NCI-H2107 (cell line): ENCODE data around the gene HECTD4.
"Not testable (repeated sequence)": the region's sequence is repeated elsewhere in the genome, so short reads cannot be mapped to it uniquely, and the experiment has no call there.

ENCODE experiments used
- DNase-seq: peaks from one replicate; lab custom pipeline; 2025; lab: John Stamatoyannopoulos, UW

The HECTD4 gene

GRCh38 chr12:112261559-112261958 lies 120.7 kb downstream of the HECTD4 start:
- DNase-seq = no peak

- no peak for DNase-seq
Measured at GRCh38 chr12:112258926-112259325, 123.3 kb downstream of the HECTD4 start.

DNA sequence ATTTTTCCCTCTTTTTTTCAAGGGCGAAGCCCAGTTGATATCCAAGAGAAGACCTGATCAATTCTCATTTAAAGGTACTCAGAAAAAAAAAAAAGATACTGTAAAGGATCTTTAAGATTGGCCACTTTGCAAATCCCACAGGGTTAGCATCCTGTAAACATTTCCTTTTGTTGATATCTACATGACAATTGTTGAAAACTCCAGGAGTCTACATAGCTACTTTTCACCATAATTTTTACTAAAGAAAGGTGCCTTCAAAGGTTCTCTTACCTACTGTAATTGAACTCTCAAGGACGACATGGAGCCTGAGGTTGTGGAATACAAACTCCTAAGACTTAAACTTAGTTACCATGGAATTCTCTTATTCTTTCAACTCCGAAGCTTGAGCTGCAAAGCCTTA lies 125.5 kb downstream of the HECTD4 start:
- DNase-seq = no peak

DNA sequence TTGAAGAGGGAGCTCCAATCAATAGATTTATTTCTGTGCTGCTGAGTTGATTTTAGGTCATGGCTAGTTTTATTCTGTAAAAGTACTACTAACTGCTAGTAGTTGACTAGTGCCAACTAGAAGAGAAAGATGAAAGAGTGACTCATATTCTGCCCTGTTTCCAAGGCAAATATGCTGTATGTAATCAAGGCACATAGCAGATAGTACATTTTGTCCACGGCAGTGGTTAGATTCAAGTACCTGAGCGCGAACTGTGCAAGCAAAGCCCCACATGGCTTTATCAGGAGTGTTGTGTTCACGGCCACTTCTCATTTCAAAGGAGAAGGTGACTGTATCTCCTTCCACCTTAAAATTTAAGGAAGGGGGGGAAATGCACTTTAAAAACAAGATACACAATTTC lies 130.0 kb downstream of the HECTD4 start:
- DNase-seq = no peak

DNA sequence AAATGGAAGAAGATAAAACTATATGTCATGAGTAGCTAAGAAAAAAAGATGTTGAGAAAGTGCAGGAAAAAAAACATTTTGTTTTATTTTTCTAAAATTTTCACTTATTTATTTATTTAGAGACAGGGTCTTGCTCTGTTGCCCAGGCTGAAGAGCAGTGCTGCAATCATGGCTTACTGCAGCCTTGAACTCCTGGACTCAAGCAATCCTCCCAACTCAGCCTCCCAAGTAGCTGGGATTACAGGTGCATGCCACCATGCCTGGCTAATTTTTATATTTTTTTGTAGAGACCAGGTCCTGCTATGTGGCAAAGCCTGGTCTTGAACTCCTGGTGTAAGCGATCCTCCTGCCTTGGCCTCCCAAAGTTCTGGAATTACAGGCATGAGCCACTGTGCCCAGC lies 137.3 kb downstream of the HECTD4 start:
- DNase-seq = not testable (repeated sequence)

GRCh38 chr12:112243255-112244110 lies 138.7 kb downstream of the HECTD4 start:
- no peak for DNase-seq

GRCh38 chr12:112241176-112241575 lies 141.1 kb downstream of the HECTD4 start:
- no peak for DNase-seq

DNA sequence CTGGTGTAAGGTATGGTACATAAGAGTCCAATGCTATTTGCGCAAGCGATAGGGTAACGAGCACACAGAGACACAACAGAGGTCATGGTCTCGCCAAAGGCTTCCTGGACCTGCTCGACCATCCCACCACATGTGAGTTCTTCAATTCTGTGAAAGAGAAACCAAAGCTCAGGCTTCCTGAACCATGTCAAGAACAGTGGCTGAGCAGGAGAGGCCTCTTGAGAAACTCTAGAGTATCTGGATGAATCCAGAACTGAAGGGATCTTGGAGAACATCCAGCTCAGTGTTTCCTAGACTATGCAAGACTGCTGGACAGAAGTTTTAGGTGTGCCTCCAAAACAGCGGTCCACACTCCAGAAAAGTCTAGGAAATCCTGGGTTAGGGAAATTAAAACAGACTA lies 142.3 kb downstream of the HECTD4 start:
- DNase-seq = no peak

DNA sequence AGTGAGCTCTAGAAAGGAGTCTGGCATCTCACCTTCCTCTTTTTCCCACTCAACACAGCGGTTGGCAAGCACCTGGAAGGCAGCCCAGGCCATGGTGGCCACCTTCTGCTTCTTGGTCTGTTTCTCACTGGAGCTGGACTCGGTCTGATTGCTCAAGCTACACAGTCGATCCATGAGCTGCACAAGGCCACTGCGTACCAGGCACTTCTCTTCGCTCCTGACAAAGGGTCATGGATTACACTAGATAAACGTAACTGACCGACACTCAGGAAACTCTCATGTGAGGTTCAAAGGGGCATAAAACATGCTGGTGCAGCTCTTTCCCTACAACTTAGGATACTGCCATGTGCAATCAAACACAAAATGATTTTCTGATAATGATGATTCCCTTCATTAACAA lies 143.2 kb downstream of the HECTD4 start:
- no peak for DNase-seq

DNA sequence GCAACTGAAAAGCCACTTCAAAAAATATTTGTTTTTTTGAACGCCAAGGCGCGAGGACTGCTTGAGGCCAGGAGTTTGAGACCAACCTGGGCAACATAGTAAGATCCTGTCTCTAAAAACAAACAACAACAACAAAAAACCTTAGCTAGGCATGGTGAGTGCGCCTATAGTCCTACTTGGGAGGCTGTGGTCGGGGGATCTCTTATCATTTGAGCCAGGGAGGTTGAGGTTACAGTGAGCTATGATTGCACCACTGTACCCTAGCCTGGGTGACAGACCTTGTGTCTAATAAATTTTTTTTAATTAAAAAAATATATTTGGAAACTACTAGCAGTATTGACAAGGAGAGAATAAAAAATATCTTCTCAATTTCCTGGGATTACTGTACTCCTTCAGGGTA lies 143.8 kb downstream of the HECTD4 start:
- no peak for DNase-seq

- DNase-seq = no peak
Measured at GRCh38 chr12:112236786-112237185, 145.4 kb downstream of the HECTD4 start.

DNA sequence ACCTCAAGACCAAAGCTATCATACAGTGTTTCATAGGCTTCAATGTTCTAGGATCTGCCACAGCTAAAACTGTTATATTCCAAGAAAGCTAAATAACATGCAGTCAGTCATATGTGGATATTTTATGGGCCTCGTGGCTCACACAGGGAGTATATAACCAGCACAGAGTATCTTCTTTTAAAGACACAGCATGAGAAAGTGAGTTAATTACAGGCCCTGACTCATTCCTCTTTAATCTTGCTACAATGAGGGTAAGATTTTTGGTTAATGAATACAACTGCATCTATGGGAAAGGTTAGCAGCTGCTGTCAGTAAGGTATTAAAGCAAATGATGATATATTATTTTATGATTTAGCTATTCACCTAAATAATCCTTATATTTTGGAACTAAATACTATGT lies 145.8 kb downstream of the HECTD4 start:
- DNase-seq = no peak

DNA sequence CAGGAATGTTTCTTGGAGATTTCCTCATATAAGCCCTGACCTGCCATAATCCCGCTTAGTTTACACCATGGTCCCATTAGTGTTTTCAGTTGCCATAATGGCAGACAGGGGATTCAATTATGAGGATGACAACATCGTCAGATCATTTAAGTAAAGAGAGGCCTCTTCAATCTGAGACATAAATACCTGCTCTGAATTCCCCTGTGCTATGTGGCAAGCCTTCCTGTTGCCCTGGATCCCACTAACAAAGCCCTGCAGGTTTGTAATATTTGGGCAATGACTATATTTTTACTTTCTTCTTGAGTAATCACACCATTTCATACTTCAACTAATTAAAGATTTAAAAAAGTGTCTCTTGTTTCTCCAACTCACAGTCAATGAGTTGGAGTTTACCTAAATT lies 147.9 kb downstream of the HECTD4 start:
- DNase-seq = no peak

DNA sequence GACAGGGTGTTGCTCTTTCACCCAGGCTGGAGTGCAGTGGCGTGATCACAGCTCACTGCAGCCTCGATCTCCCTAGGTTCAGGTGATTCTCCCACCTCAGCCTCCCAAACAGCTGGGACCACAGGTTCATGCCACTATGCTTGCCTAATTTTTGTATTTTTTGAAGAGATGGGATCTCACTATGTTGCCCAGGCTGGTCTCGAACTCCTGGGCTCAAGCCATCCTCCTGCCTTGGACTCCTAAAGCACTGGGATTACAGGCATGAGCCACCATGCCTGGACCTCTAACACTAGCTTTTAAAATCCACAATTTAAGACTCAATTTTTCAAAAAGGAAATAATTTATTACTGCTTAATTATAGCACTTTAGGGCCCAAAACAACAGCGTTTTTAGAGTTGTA lies 149.0 kb downstream of the HECTD4 start:
- DNase-seq = no peak

- no peak for DNase-seq
Measured at GRCh38 chr12:112230136-112230535, 152.1 kb downstream of the HECTD4 start.

- DNase-seq = no peak
Measured at GRCh38 chr12:112226768-112227167, 155.5 kb downstream of the HECTD4 start.

DNA sequence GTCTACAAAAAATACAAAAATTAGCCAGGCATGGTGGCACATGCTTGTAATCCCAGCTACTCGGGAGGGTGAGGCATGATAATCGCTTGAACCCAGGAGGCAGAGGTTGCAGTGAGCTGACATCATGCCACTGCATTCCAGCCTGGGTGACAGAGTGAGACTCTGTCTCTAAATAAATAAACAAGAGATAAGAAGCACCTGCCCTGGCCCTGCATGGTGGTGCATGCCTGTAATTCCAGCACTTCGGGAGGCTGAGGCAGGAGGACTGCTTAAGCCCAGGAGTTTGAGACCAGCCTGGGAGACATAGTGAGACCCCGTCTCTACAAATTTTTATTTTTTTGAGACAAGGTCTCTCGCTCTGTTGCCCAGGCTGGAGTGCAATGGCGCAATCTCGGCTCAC lies 161.6 kb downstream of the HECTD4 start:
- not testable (repeated sequence) for DNase-seq

- DNase-seq = no peak
Measured at GRCh38 chr12:112219195-112219594, 163.0 kb downstream of the HECTD4 start.

DNA sequence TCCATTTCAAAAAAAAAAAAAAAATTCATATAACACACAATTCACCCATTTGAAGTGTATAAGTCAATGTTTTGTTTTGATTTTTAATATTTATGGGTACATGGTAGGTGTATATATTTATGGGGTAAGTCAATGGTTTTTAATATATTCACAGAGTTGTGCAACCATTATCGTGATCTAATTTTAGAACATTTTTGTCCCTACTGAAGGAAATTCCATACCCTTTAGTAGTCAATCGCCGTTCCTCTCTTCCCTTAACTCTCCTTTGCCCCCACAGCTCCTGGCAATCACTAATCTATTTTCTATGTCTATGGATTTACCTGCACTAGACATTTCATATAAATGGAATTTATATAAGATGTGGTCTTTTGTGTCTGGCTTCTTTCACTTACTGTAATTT lies 164.1 kb downstream of the HECTD4 start:
- no peak for DNase-seq

GRCh38 chr12:112217647-112218046 lies 164.6 kb downstream of the HECTD4 start:
- no peak for DNase-seq

- no peak for DNase-seq
Measured at GRCh38 chr12:112216223-112216622, 166.0 kb downstream of the HECTD4 start.

GRCh38 chr12:112214064-112214463 lies 168.2 kb downstream of the HECTD4 start:
- no peak for DNase-seq

DNA sequence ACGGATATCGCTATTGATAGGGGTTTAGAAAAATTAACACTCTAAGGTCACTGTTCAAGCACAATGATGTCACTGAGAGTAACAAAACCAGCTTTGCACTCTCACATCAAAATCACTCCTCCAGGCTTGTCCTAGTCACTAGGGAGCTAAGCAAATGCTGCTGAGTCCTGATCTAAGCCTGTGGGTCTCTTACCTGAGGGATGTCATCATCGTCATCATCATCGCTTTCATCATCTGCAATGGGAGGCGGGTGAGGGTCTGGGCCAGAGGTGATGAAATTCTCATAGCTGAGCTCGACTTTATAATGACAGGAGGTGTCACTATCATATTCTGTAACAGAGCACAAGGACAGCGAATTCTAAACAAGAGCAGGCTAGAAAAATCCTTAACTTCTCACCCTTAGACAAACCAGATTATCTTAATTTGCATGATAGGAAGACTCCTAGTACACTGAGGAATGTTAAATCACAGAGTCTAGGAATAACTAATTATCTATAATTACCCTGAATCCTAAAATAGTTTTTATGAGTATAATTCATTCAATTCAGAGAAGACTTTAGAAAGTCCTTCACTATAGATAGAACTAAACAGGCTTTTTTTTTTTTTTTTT lies 173.8 kb downstream of the HECTD4 start:
- no peak for DNase-seq
